OCI-LY1 (cell line): ENCODE data around the gene ATIC.

Experiments
- CTCF ChIP-seq: fragments of 200-600 bp; sonication (generic), shearing (Covaris generic); IDR thresholded peaks from 2 replicates; pipeline ENCODE4 v1.5.1; 2017; ENCODE audit warnings: mild to moderate bottlenecking, antibody characterized with exemption, low read length, moderate library complexity, mixed read lengths
- EZH2 ChIP-seq: fragments of 200-600 bp; sonication (generic), shearing (Covaris generic); IDR thresholded peaks from 2 replicates; pipeline ENCODE4 v1.8.0; 2017; ENCODE audit warnings: borderline replicate concordance, mixed run types, mild to moderate bottlenecking, antibody characterized with exemption, low read length, moderate library complexity, mixed read lengths

DNA sequence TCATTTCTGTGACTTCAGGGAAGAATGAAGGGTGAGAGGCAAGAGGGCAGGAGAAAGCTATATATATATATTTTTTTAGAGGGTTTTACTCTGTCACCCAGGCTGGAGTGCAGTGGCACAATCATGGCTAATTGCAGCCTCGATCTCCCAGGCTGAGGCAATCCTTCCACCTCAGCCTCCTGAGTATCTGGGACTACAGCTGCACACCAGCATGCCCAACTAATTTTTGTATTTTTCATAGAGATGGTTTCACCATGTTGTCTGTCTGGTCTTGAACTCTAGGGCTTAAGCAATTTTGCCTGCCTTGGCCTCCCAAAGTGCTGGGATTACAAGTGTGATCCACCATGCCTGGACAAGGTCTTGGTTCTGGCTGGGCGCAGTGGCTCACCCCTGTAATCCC lies 3.4 kb downstream of the ATIC start:
- TF ChIP-seq EZH2 = no peak
- no peak for TF ChIP-seq CTCF
